ENCODE results near the gene C16orf74.

C16orf74 gene

GRCh38 chr16:85746460-85747215 lies 4.3 kb downstream of the C16orf74 start:
- DNase-seq = no peak

- DNase-seq = no peak
Measured at GRCh38 chr16:85738923-85739715, 11.8 kb downstream of the C16orf74 start.

GRCh38 chr16:85736921-85737320 lies 14.0 kb downstream of the C16orf74 start:
- no peak for DNase-seq

GRCh38 chr16:85735946-85736345 lies 14.9 kb downstream of the C16orf74 start:
- DNase-seq = no peak

- peak; percentile 67 for DNase-seq
Measured at GRCh38 chr16:85735225-85735635, 15.7 kb downstream of the C16orf74 start.

GRCh38 chr16:85734311-85735017 lies 16.4 kb downstream of the C16orf74 start:
- DNase-seq = no peak

GRCh38 chr16:85733839-85734170 lies 17.1 kb downstream of the C16orf74 start:
- no peak for DNase-seq

- no peak for DNase-seq
Measured at GRCh38 chr16:85733155-85733838, 17.6 kb downstream of the C16orf74 start.

GRCh38 chr16:85731179-85731578 lies 19.7 kb downstream of the C16orf74 start:
- DNase-seq = no peak

- no peak for DNase-seq
Measured at GRCh38 chr16:85730186-85730465, 20.8 kb downstream of the C16orf74 start.

- no peak for DNase-seq
Measured at GRCh38 chr16:85729452-85730185, 21.3 kb downstream of the C16orf74 start.

GRCh38 chr16:85728879-85729278 lies 22.0 kb downstream of the C16orf74 start:
- no peak for DNase-seq

GRCh38 chr16:85724936-85725335 lies 26.0 kb downstream of the C16orf74 start:
- DNase-seq = no peak

GRCh38 chr16:85724126-85724879 lies 26.6 kb downstream of the C16orf74 start:
- DNase-seq = no peak

- DNase-seq = no peak
Measured at GRCh38 chr16:85722128-85722893, 28.6 kb downstream of the C16orf74 start.

GRCh38 chr16:85720302-85720637 lies 30.6 kb downstream of the C16orf74 start:
- no peak for DNase-seq

GRCh38 chr16:85719605-85720301 lies 31.1 kb downstream of the C16orf74 start:
- no peak for DNase-seq

- DNase-seq = no peak
Measured at GRCh38 chr16:85718682-85719081, 32.2 kb downstream of the C16orf74 start.

GRCh38 chr16:85718153-85718477 lies 32.8 kb downstream of the C16orf74 start:
- no peak for DNase-seq

- peak; percentile 53 for DNase-seq
Measured at GRCh38 chr16:85717393-85718152, 33.3 kb downstream of the C16orf74 start.
